Psoas muscle (tissue), 8 donors: Measurements from ENCODE around the gene CASKIN1. TPM values are rescaled to one million over a fixed set of nuclear protein-coding genes. Genes with fewer than 3 reads are reported as not detected.

ENCODE experiments used
- ATAC-seq, 4 donors: fragments of 200-7000 bp; cut with Tn5 transposase; one replicate each; pipeline ENCODE4 v1.9.1; 2020; ENCODE audit warnings: moderate library complexity in 3 of 4, mild to moderate bottlenecking in 2 of 4
- DNase-seq, 2 donors: peaks; one replicate each; pipeline ENCODE4 v3.0.0-alpha.2; 2020
- H3K27ac ChIP-seq: fragments of 200-600 bp; one replicate; pipeline ENCODE4 v1.8.0; 2022
- H3K27me3 ChIP-seq, 3 donors: fragments of 200-600 bp in 1 of 3; one replicate each; pipeline versions ENCODE4 v1.6.1 to v1.8.0; 2013 to 2022; ENCODE audit warnings: low read length in 2 of 3, mild to moderate bottlenecking in 2 of 3, moderate library complexity in 1 of 3; ENCODE audit not compliant: insufficient read depth in 3 of 3
- H3K36me3 ChIP-seq, 2 donors: fragments of 200-600 bp in 1 of 2; one replicate each; pipeline versions ENCODE4 v1.6.1 to v1.8.0; 2013 to 2022; ENCODE audit warnings: low read depth in 1 of 2, mild to moderate bottlenecking in 1 of 2, moderate library complexity in 1 of 2; ENCODE audit not compliant: insufficient read depth in 1 of 2
- H3K4me1 ChIP-seq: fragments of 200-600 bp; one replicate; pipeline ENCODE4 v1.8.0; 2022
- H3K4me3 ChIP-seq: fragments of 200-600 bp; one replicate; pipeline ENCODE4 v1.8.0; 2022; ENCODE audit warnings: mild to moderate bottlenecking
- H3K9me3 ChIP-seq: fragments of 200-600 bp; one replicate; pipeline ENCODE4 v1.8.0; 2022
- WGBS, 3 donors: extraction: QIAGEN DNeasy Blood & Tissue Kit; methylation state at CpG; one replicate each; pipeline versions ENCODE4 v1.1.6 to v1.1.7; 2013; 5-methylcytosine and 5-hydroxymethylcytosine counted together
- intact Hi-C, 2 donors: fragments of 100-400 bp; cut with DNase I; formaldehyde crosslinking; loops; one replicate each; pipeline versions ENCODE4 v1.11.0 to v1.14.2; 2022
- polyA plus RNA-seq, 3 donors: library from polyadenylated mRNA; stranded (reverse); fragments of 200-250 nt; gene quantifications; one replicate each; pipeline ENCODE4 v1.2.3, GENCODE V29; 2013
- total RNA-seq, 4 donors: library from RNA; stranded (reverse); fragmentation: NEBNext Ultra II Directional in 2 of 4; extraction: Animal tissue kit (Norgen Biotek cat#: 25700) in 2 of 4; gene quantifications; one replicate each; pipeline versions ENCODE4 v1.2.1 to v1.2.4, GENCODE V29; 2021 to 2023
- TF ChIP-seq, protein P1 (sequence below): fragments of 200-600 bp; IDR thresholded peaks from one replicate; pipeline ENCODE4 v1.8.0; 2022; ENCODE audit warnings: antibody characterized with exemption
- donor health status: healthy with polysubstance abuse.
- donor health status: DM: no; HTN: no; CAD: no; lungs with moderate emphysema.
- donor health status: Bipolar disorder and iron deficiency.
- donor health status: healthy.
- donor health status: DM: yes; HTN: yes; CAD: no.
- donor health status: DM: no; HTN: no; CAD: no.
- donor health status: DM: no; HTN: no; CAD: no.
- donor health status: DM: yes; HTN: yes; CAD: no.

Gene CASKIN1
- total and polyA plus RNA-seq, 7 donors = 0.32 to 1.0 (median 0.63) TPM

GRCh38 chr16:2157480-2158261 lies 38.7 kb downstream of the CASKIN1 start:
- WGBS, 3 donors = 50 to 64% (median 53%) methylated on average over 26 to 27 of the region's 27 CpGs
- H3K9me3 ChIP-seq = no peaks in the 10 kb centered on the region
- peaks cover 51% of the 10 kb centered on the region for H3K4me1 ChIP-seq
- TF ChIP-seq, protein P1, sequence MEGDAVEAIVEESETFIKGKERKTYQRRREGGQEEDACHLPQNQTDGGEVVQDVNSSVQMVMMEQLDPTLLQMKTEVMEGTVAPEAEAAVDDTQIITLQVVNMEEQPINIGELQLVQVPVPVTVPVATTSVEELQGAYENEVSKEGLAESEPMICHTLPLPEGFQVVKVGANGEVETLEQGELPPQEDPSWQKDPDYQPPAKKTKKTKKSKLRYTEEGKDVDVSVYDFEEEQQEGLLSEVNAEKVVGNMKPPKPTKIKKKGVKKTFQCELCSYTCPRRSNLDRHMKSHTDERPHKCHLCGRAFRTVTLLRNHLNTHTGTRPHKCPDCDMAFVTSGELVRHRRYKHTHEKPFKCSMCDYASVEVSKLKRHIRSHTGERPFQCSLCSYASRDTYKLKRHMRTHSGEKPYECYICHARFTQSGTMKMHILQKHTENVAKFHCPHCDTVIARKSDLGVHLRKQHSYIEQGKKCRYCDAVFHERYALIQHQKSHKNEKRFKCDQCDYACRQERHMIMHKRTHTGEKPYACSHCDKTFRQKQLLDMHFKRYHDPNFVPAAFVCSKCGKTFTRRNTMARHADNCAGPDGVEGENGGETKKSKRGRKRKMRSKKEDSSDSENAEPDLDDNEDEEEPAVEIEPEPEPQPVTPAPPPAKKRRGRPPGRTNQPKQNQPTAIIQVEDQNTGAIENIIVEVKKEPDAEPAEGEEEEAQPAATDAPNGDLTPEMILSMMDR = no peak
- no peaks in the 10 kb centered on the region for H3K27me3 ChIP-seq
- DNase-seq (no peak), ATAC-seq (no peak)
- peaks cover 0 to 16% of the 10 kb centered on the region in 2 donors for H3K36me3 ChIP-seq
- H3K4me3 ChIP-seq = peak overlapping the region; percentile 80
- peak overlapping the region; percentile 16 for H3K27ac ChIP-seq
- intact Hi-C loops = loop anchor here in 1 of 2 donors (5.0 kb wide), 3 partner anchors 50 to 330 kb away; partner anchors contain the start of genes ECI1 and MLST8

DNA sequence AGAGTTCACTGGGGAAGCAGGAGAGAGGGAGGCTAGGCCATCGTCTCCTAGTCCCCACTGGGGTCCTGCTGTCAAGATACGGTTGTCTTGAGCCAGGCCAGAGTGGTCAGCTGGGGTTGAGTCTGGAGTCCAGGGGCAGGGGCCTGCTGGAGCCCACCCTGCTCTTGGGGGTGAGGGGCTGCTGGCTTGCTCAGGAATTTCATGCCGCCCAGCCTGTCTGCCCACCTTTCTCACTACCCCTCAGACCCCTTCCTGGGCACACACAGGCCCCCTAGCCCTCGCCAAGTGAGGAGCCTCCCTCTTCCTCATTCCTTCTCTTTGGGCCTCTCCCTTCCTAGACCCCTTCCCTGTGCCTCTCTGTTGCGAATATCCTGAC lies 39.6 kb downstream of the CASKIN1 start:
- H3K36me3 ChIP-seq = peaks cover 0 to 22% of the 10 kb centered on the region in 2 donors
- TF ChIP-seq, protein P1 = no peak
- WGBS, 3 donors = 65 to 72% (median 66%) methylated on average over 5 of the region's 5 CpGs
- no peaks in the 10 kb centered on the region for H3K9me3 ChIP-seq
- ATAC-seq (no peak), DNase-seq (no peak)
- peak overlapping the region; percentile 90 for H3K27ac ChIP-seq
- no peaks in the 10 kb centered on the region for H3K27me3 ChIP-seq
- H3K4me3 ChIP-seq = peak overlapping the region; percentile 80
- intact Hi-C loops = loop anchor here in 1 of 2 donors (5.0 kb wide), 3 partner anchors 50 to 330 kb away; partner anchors contain the start of genes ECI1 and MLST8
- H3K4me1 ChIP-seq = peaks cover 60% of the 10 kb centered on the region

DNA sequence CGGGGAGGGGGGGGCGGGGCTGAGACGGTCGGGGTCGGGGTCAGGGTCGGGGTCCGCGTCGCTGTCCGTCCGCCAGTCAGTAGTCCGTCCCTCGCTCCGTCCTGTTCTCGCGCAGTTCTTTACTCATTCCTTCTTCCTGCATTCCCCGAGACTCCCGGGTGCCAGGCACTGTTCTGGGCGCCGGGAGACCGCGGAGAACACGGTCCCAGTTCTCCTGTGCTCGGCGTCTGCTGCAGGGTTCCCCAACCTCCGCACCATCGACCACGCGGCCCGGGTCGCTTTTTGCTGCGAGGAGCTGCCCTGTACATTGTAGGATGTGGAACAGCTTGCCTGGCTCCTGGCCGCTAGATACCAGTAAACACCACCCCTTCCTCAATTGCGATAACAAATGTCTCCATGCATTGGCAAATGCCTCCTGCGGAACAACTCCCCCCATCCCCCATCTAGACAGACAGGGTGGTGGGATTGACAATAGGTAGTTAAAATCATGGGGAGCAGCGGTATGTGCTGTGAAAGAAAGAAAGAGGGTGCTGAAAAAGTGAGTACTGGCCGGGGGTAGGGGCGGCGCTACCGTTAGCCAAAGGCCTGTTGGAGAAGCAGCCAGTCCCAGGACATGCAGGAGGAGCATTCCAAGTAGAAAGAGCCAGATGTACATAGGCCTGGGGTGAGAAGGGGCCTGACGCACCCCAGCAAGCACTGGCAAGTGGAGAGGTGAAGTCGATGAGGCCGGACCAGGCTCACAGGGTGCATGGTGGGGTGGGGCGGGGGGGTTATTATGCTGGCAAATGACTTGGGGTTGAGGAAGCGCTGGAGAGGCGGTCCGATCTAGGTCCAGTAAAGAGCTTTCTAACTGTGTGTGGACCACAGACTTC lies 40.2 kb downstream of the CASKIN1 start:
- Histone ChIP-seq H3K36me3 (peaks cover 0 to 28% of the 10 kb centered on the region in 2 donors), H3K27ac (peak overlapping the region; percentile 90), H3K9me3 (no peaks in the 10 kb centered on the region), H3K4me1 (peaks cover 62% of the 10 kb centered on the region), H3K4me3 (peak overlapping the region; percentile 80), H3K27me3 (no peaks in the 10 kb centered on the region)
- TF ChIP-seq, protein P1 = no peak
- DNase-seq (no peak), ATAC-seq (no peak)
- intact Hi-C loops = loop anchor here in 1 of 2 donors (5.0 kb wide), 3 partner anchors 51 to 331 kb away; partner anchors contain the start of genes ECI1 and MLST8
- 6 to 10% (median 8%) methylated on average over 31 to 47 of the region's 47 CpGs for WGBS, 3 donors

DNA sequence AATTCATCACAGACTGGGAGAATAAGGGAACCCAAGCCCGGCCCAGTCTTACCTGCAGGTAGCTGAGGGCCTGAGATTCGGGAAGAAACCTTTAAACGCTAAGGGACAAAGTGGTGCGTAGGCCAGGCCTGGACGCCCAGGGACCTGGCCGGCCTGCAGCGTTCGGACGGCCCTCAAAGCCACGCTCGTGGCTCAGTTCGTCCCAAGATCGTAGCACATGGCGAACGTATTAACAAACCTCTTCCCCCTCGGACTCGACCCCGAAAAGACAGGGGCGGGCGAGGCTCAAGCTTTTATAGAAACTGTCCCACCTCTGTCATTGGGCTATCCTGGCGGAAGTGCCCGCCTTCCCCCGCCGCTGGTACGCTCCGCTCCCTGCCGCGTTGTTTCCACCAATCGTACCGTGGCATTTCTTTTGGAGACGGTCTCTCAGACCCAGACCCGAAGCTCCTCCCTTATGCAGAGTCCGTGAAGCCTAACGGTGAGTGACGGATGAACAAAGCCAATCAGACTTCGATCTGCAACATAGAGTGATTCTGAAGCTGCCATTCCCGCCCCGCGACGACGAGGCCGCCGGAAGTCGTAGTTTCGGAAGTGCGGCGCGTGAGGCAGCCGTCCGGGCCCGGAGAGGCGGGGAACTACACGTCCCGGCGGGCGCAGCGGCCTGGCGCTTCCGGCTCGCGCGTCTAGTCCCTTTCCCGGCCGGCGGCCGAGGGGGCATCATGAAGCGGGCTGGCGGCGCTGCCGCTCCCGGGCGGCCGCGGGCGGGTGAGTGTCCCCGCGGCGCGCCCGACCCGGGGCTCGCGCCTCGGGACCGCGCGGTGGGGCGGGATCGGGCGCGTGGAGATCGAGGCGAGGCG lies 41.1 kb downstream of the CASKIN1 start, which contains the start of gene TRAF7:
TSS of gene TRAF7 (plus strand) at position 692 of the 860 bp plus-strand sequence. CDS start 8,139 bp downstream, outside the sequence.
- 0 to 1% (median 0%) methylated on average over 52 to 94 of the region's 94 CpGs for WGBS, 3 donors
- TF ChIP-seq, protein P1 = no peak
- Histone ChIP-seq H3K4me3 (peak within 1 kb of the TSS; percentile 80), H3K36me3 (peaks cover 0 to 30% of the 10 kb centered on the region in 2 donors), H3K27me3 (no peaks in the 10 kb centered on the region), H3K27ac (peak within 1 kb of the TSS; percentile 90), H3K4me1 (peaks cover 67% of the 10 kb centered on the region), H3K9me3 (no peaks in the 10 kb centered on the region)
- intact Hi-C loops = loop anchor here in 1 of 2 donors (5.0 kb wide), 3 partner anchors 52 to 332 kb away; partner anchors contain the start of genes ECI1 and MLST8
- DNase-seq (peak; percentile 99), ATAC-seq (peak; percentile 88 to 91 (median 89))
